C4-2B (cell line): ENCODE data around the gene SPIN2B.

Experiments
- ZFX ChIP-seq: fragments of 450-650 bp; IDR thresholded peaks from 2 replicates; pipeline ENCODE4 v1.6.1; 2017
- TF ChIP-seq, protein P1 (sequence below): fragments of 450-650 bp; conservative IDR thresholded peaks from 2 replicates; pipeline ENCODE4 v1.5.1; 2017; ENCODE audit warnings: mild to moderate bottlenecking

DNA sequence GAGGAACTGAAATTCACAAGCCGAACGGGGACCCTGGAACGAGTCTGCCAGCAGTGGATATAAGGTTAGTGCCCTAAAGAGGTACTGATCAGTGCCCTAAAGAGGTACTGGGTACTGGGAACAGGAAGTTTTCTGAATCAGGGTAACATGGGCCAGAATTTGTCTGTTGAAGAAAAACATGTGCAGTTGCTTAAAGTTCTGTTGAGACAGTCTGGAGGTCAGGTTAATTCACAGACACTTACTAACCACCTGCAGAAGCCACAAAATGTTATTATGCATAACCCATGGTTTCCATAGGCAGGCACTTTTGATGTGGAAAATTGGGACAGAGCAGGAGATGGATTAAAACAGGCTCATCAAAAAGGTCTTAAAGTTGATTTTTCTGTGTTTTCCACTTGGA is 17.9 kb downstream of the SPIN2B start:
- TF ChIP-seq, protein P1, sequence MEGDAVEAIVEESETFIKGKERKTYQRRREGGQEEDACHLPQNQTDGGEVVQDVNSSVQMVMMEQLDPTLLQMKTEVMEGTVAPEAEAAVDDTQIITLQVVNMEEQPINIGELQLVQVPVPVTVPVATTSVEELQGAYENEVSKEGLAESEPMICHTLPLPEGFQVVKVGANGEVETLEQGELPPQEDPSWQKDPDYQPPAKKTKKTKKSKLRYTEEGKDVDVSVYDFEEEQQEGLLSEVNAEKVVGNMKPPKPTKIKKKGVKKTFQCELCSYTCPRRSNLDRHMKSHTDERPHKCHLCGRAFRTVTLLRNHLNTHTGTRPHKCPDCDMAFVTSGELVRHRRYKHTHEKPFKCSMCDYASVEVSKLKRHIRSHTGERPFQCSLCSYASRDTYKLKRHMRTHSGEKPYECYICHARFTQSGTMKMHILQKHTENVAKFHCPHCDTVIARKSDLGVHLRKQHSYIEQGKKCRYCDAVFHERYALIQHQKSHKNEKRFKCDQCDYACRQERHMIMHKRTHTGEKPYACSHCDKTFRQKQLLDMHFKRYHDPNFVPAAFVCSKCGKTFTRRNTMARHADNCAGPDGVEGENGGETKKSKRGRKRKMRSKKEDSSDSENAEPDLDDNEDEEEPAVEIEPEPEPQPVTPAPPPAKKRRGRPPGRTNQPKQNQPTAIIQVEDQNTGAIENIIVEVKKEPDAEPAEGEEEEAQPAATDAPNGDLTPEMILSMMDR: no peak
- no peak for TF ChIP-seq ZFX
